Ishikawa (cell line): ENCODE results near the gene XPO6.

ENCODE experiments used
- CEBPB ChIP-seq: IDR thresholded peaks from 2 replicates; pipeline ENCODE4 v1.6.1; 2012
- CREB1 ChIP-seq: IDR thresholded peaks from 2 replicates; pipeline ENCODE4 v1.6.1; 2012; ENCODE audit warnings: low read depth
- EGR1 ChIP-seq: IDR thresholded peaks from 2 replicates; pipeline ENCODE4 v1.6.1; 2012
- EP300 ChIP-seq: IDR thresholded peaks from 2 replicates; pipeline ENCODE4 v1.6.1; 2012; ENCODE audit warnings: borderline replicate concordance
- FOXM1 ChIP-seq: IDR thresholded peaks from 2 replicates; pipeline ENCODE4 v1.6.1; 2012; ENCODE audit warnings: low read depth, borderline replicate concordance
- MAX ChIP-seq: IDR thresholded peaks from 2 replicates; pipeline ENCODE4 v1.6.1; 2012
- NFIC ChIP-seq: IDR thresholded peaks from 2 replicates; pipeline ENCODE4 v1.6.1; 2012
- RAD21 ChIP-seq: IDR thresholded peaks from 2 replicates; pipeline ENCODE4 v1.6.1; 2012; ENCODE audit warnings: low read depth
- TAF1 ChIP-seq: IDR thresholded peaks from 2 replicates; pipeline ENCODE4 v1.6.1; 2012; ENCODE audit warnings: low read depth, mild to moderate bottlenecking
- TCF12 ChIP-seq: IDR thresholded peaks from 2 replicates; pipeline ENCODE4 v1.6.1; 2012; ENCODE audit warnings: low read depth
- TEAD4 ChIP-seq: IDR thresholded peaks from 2 replicates; pipeline ENCODE4 v1.6.1; 2012
- USF1 ChIP-seq: IDR thresholded peaks from 2 replicates; pipeline ENCODE4 v1.6.1; 2012
- YY1 ChIP-seq: IDR thresholded peaks from 2 replicates; pipeline ENCODE4 v1.6.1; 2012; ENCODE audit warnings: low read depth
- ZBTB7A ChIP-seq: IDR thresholded peaks from 2 replicates; pipeline ENCODE4 v1.6.1; 2012; ENCODE audit warnings: low read depth
- TF ChIP-seq, protein P1 (sequence below): IDR thresholded peaks from 2 replicates; pipeline ENCODE4 v1.6.1; 2012; ENCODE audit warnings: low read depth, mild to moderate bottlenecking

The XPO6 gene

GRCh38 chr16:28186752-28187151, 25.0 kb downstream of the XPO6 start:
- TF ChIP-seq TEAD4, result no peak
- no peak for TF ChIP-seq TAF1
- TF ChIP-seq ZBTB7A, result no peak
- no peak for TF ChIP-seq TCF12
- TF ChIP-seq YY1, result no peak
- no peak for TF ChIP-seq EP300
- no peak for TF ChIP-seq EGR1
- no peak for TF ChIP-seq CREB1
- TF ChIP-seq MAX, result no peak
- TF ChIP-seq, protein P1, sequence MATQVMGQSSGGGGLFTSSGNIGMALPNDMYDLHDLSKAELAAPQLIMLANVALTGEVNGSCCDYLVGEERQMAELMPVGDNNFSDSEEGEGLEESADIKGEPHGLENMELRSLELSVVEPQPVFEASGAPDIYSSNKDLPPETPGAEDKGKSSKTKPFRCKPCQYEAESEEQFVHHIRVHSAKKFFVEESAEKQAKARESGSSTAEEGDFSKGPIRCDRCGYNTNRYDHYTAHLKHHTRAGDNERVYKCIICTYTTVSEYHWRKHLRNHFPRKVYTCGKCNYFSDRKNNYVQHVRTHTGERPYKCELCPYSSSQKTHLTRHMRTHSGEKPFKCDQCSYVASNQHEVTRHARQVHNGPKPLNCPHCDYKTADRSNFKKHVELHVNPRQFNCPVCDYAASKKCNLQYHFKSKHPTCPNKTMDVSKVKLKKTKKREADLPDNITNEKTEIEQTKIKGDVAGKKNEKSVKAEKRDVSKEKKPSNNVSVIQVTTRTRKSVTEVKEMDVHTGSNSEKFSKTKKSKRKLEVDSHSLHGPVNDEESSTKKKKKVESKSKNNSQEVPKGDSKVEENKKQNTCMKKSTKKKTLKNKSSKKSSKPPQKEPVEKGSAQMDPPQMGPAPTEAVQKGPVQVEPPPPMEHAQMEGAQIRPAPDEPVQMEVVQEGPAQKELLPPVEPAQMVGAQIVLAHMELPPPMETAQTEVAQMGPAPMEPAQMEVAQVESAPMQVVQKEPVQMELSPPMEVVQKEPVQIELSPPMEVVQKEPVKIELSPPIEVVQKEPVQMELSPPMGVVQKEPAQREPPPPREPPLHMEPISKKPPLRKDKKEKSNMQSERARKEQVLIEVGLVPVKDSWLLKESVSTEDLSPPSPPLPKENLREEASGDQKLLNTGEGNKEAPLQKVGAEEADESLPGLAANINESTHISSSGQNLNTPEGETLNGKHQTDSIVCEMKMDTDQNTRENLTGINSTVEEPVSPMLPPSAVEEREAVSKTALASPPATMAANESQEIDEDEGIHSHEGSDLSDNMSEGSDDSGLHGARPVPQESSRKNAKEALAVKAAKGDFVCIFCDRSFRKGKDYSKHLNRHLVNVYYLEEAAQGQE, result no peak
- no peak for TF ChIP-seq FOXM1
- TF ChIP-seq RAD21, result no peak
- TF ChIP-seq NFIC, result no peak
- no peak for TF ChIP-seq USF1
- TF ChIP-seq CEBPB, result no peak

GRCh38 chr16:28185696-28186095, 26.1 kb downstream of the XPO6 start:
- TF ChIP-seq TEAD4, result no peak
- TF ChIP-seq USF1, result no peak
- no peak for TF ChIP-seq EGR1
- no peak for TF ChIP-seq FOXM1
- TF ChIP-seq YY1, result no peak
- TF ChIP-seq TCF12, result no peak
- TF ChIP-seq CEBPB, result no peak

GRCh38 chr16:28184625-28185024, 27.1 kb downstream of the XPO6 start:
- TF ChIP-seq CREB1, result no peak
- no peak for TF ChIP-seq CEBPB

DNA sequence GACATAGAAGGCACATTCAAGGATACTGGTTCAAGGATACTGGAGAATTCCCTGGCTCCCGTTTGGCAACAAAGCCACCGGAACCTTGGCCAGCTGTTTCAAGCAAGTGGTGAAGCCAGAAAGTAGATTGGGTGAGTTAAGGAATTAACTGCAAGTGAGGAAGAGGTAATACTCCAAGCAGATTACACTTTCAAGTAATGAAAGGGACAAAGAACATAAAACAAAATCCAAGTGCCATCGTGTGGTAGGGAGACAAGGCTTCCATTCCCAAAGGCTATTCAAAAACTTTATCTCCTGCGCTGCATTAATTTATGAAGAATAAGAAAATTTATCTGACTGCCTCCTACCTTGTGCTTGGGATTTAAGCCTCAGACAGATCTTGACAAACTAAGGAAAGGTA, 27.8 kb downstream of the XPO6 start:
- TF ChIP-seq RAD21, result no peak
- no peak for TF ChIP-seq FOXM1
- no peak for TF ChIP-seq YY1
- TF ChIP-seq, protein P1, result no peak
- no peak for TF ChIP-seq TEAD4
- TF ChIP-seq EGR1, result no peak
- no peak for TF ChIP-seq USF1
- no peak for TF ChIP-seq TAF1
- TF ChIP-seq TCF12, result no peak
- TF ChIP-seq CEBPB, result no peak
- no peak for TF ChIP-seq NFIC

- TF ChIP-seq EGR1 (no peak), TEAD4 (no peak), TCF12 (no peak), RAD21 (no peak), YY1 (no peak), TAF1 (no peak)
Observed at GRCh38 chr16:28183484-28183883, 28.3 kb downstream of the XPO6 start.

GRCh38 chr16:28182801-28183200, 29.0 kb downstream of the XPO6 start:
- TF ChIP-seq FOXM1 (no peak), ZBTB7A (no peak), RAD21 (no peak), TAF1 (no peak), CEBPB (no peak), TEAD4 (no peak), EP300 (no peak), USF1 (no peak)
